ENCODE measurements around the gene SMURF2.
"Not testable (repeated sequence)": the region's sequence is repeated elsewhere in the genome, so short reads cannot be mapped to it uniquely, and the experiment has no call there.

DNA sequence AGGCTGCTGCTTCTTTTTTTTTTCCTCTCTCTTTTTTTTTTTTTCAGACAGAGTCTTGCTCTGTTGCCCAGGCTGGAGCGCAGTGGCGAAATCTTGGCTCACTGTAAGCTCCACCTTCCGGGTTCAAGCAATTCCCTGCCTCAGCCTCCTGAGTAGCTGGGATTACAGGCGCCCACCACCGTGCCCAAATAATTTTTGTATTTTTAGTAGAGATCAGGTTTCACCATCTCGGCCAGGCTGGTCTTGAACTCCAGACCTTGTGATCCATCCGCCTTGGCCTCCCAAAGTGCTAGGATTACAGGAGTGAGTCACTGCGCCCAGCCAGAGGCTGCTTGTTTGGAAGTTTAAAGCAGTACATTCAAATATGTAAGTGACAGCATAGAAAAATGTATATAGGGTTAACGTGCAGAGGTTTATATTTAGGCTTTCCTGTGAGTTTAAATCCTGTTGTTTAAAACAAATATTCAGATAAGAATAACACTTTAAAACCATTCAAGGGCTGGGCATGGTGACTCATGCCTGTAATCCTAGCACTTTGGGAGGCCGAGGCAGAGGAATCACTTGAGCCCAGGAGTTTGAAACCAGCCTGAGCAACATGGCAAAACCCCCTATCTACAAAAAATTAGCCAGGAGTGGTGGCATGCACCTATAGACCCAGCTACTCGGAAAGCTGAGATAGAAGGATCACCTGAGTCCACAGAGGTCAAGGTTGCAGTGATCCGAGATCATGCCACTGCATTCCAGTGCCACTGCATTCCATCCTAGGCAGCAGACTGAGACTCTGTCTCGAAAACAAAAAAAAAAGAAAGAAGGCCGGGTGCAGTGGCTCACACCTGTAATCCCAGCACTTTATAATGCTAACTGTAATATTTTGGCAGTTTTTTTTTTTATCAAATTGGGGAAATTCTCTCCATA, 6.0 kb upstream of the SMURF2 start:
- TF ChIP-seq, protein P1, sequence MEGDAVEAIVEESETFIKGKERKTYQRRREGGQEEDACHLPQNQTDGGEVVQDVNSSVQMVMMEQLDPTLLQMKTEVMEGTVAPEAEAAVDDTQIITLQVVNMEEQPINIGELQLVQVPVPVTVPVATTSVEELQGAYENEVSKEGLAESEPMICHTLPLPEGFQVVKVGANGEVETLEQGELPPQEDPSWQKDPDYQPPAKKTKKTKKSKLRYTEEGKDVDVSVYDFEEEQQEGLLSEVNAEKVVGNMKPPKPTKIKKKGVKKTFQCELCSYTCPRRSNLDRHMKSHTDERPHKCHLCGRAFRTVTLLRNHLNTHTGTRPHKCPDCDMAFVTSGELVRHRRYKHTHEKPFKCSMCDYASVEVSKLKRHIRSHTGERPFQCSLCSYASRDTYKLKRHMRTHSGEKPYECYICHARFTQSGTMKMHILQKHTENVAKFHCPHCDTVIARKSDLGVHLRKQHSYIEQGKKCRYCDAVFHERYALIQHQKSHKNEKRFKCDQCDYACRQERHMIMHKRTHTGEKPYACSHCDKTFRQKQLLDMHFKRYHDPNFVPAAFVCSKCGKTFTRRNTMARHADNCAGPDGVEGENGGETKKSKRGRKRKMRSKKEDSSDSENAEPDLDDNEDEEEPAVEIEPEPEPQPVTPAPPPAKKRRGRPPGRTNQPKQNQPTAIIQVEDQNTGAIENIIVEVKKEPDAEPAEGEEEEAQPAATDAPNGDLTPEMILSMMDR (IDR thresholded peaks at IDR 0.05): not testable (repeated sequence)
- not testable (repeated sequence) for TF ChIP-seq POLR2A (IDR thresholded peaks at IDR 0.05)

Measured in heart left ventricle (tissue), 13 donors.